NCI-H146 treated with DMSO at 0.1 percent for 48 hours (cell line): ENCODE data around the gene RAB31.

Experiments
- DNase-seq: peaks from one replicate; lab custom pipeline; 2025; ENCODE audit not compliant: unreplicated experiment; lab: John Stamatoyannopoulos, UW

Gene RAB31

DNA sequence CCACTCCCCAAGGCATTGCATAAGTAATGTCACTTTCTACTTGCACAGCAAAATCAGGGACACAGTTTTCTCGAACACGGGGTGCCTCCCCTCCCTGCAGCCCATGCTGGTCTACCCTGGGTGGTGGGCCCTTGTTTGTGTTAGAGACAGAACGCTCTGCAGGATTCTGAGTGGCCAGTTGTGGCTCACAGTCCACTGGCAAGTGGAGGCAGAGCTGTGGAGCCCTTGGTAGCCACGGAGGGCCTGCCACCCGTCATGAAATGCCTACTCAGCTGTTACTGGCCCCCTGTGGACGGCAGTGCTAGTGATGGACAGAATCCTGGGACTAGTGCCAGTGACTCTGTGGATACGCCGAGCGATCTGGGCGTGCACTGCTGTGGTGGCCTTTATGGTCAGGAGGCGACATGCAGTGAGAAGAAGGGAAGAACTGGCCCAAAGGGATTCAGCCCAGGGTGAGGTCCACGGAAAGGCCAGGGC is 123.7 kb downstream of the RAB31 start:
- DNase-seq: no peak

- no peak for DNase-seq
Observed at GRCh38 chr18:9832871-9833270, 124.8 kb downstream of the RAB31 start.

GRCh38 chr18:9834551-9834950 is 126.5 kb downstream of the RAB31 start:
- no peak for DNase-seq

GRCh38 chr18:9835113-9835755 is 127.1 kb downstream of the RAB31 start:
- no peak for DNase-seq

- no peak for DNase-seq
Observed at GRCh38 chr18:9835825-9836224, 127.7 kb downstream of the RAB31 start.

DNA sequence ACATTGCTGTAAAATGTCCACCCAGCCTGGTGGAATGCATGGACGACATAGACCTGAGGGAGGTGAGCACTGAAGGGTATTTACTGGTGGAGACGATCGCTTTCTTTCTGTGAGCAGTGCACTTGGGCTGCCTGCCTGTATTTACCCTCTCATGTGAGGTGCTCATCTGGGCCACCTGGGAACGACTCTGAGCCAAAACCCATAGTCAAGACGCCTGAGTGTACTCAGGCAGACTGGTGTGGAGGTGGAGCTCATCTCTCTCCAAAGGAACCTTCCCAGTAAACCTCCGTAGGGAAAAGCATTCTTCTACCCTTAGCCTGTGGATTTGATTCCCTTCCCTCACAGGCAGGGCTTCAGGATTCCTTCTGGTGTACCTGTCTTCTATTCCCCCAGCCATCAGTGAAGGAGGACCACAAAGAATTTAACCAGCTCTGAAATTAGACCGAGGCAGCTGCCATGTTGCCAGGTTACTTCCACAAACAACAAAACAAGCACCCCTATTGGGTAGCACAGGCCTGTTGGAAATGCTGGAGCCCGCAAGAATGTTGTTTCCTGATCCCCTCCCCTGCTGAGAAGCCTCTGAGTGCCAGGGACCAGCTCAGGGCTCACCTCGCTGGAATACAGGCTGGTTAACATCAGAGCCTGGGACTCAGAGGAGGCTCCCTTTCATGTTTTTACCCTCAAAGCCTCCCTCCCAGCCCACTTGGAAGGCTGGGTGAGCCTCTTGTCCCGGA is 130.2 kb downstream of the RAB31 start:
- no peak for DNase-seq

GRCh38 chr18:9839211-9839610 is 131.1 kb downstream of the RAB31 start:
- DNase-seq: no peak

- no peak for DNase-seq
Observed at GRCh38 chr18:9839853-9840252, 131.8 kb downstream of the RAB31 start.

DNA sequence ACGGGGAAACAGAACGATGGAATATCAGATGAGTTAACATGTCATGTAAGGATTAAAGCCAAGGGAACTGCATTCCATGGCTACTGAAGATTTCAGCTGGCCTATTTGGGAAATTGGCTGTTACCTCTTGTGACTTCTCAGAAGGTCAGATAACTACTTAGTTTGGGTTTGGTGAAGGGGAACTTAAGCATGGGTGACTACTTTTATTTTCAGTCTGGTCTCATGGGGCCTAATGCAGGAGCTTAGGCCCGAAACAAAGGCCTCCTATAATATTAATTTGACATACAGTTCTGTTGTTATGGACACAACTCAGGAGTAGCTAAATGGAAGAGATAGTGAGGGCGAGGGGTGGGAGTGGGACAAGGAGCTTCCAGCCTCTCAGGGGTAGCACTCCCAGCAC is 133.7 kb downstream of the RAB31 start:
- no peak for DNase-seq

GRCh38 chr18:9842448-9842847 is 134.3 kb downstream of the RAB31 start:
- DNase-seq: no peak

- no peak for DNase-seq
Observed at GRCh38 chr18:9845256-9845655, 137.2 kb downstream of the RAB31 start.

GRCh38 chr18:9846162-9846925 is 138.2 kb downstream of the RAB31 start:
- no peak for DNase-seq

DNA sequence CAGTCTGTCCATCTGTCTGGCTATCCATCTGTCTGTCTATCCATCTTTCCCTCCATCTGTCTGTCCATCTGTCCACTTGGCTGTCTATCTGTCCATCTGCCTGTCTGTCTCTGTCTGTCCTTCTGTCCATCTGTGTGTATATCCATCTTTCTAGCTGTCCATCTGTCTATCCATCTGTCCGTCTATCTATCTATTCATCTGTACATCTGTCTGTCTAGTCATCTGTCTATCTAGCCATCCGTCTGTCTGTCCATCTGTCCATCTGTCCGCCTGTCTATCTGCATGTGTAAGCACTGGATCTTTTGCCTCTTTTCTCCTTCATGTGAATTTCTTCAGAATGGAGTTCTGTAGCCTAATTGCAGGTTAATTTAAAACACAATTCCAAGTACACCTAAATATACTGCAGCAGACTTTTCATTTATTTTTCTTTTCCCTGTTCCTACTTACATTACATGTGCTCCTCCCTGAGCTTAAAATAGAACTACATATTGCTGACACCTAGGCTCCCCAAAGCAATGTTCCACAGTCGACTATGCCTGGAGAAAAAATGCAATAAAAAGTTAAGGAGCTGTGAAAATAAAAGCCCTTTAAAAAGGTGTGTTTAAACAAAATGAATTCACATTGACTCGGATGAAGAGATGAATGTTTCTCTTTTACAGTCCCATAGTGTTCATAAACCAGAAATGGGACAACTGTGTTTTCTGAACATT is 140.2 kb downstream of the RAB31 start:
- DNase-seq: no peak

GRCh38 chr18:9849407-9850283 is 141.5 kb downstream of the RAB31 start:
- DNase-seq: no peak

DNA sequence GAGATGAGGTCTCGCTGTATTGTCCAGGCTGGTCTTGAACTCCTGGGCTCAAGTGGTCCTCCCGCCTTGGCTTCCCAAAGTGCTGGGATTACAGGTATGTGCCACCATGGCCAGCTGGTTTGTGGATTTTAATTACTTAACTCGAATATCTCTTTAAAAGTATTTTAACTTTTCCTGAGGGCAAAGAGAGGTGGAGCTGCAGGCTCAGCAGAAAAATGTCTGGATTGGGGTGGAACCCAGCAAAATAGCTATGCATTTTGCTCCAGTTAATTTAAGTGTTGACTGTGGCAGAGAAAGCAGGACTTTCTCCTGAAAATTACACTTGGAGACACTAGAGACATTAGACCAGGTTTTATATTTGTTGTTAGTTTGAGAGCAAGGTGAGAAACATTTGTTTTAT is 142.2 kb downstream of the RAB31 start:
- DNase-seq: no peak

DNA sequence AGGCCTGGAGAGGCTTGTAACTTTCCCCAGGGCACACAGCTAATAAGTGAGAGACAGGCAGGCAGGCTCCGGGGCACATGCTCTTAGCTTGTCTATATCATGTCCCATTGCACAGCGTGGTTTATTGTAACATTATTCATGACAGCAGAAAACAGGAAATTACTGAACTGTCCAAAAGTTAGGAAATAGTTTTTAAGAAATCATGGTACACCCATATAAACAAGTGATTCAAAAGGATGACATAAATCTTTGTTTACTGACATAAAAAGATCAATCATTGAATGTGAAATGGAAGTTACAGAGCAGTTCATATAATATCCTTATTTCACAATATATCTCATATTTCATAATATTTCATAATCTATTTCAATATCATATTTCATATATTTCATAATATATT is 143.4 kb downstream of the RAB31 start:
- no peak for DNase-seq

- no peak for DNase-seq
Observed at GRCh38 chr18:9852266-9853081, 144.4 kb downstream of the RAB31 start.

DNA sequence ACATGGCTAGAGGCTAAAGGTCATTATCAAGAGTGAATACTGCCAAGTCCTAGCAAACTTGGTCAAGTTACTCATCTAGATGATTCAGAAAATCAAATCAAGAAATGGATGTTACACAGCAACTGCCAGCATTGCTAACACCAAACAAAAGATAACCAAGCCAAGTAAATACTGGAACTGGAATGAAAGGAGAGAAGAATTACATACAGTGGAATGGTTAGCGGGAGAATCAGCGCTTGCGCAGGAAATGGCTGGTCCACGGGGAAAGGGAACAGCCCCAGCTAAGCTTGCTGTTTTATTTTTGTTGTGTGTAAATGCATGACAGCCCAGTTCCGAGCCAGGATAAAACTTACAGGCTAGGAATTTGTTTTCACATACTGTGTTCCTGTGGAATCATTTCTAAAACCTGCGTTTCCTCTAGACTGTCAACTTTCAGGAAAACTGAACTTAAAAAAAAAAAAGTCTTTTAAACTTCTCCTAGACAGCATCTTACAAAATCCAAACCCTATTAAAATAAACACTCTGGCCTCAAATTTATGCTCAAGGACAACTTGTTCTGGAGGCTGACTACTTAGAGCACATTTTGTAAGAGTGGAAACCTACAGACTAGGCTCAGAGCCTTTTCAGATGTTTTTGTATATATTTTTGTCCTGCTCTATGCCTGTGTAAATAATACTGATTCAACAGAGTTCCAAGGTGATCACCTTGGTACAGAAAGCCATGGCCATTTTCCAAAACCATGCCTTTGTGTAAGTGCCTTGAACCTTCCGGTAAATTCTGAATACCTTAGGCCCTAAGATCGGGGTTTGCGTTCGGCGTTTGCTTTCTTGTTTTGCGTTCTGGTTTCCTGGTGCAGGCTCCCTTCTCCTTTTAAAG is 146.9 kb downstream of the RAB31 start:
- no peak for DNase-seq

- DNase-seq: no peak
Observed at GRCh38 chr18:9855681-9856080, 147.6 kb downstream of the RAB31 start.
